ENCODE results near the gene ANKRD60.

- TF ChIP-seq POLR2A (IDR thresholded peaks at IDR 0.05): no peak
- TF ChIP-seq CTCF (IDR thresholded peaks at IDR 0.05): no peak
- TF ChIP-seq POLR2AphosphoS5 (IDR thresholded peaks at IDR 0.05): no peak
- no peak for TF ChIP-seq EP300 (IDR thresholded peaks at IDR 0.05; ENCODE audit: low read depth)
These were observed 13.3 kb downstream of the ANKRD60 start for GRCh38 chr20:58215116-58215515.

Measured in transverse colon (tissue), 4 donors.